Measurements from ENCODE around the gene KIRREL1. TPM values are rescaled to one million over a fixed set of nuclear protein-coding genes. Genes with fewer than 3 reads are reported as not detected.

Gene KIRREL1
- total RNA-seq, 1 experiment from 2014 or later = 145 TPM

GRCh38 chr1:158113759-158114127 is 120.3 kb downstream of the KIRREL1 start:
- Histone ChIP-seq H3K36me3 (ENCODE audit: control insufficient read depth, insufficient read depth, low read length) (no peaks in the 10 kb centered on the region), H3K27ac (ENCODE audit: low read length) (no peak overlapping the region), H3K4me3 (ENCODE audit: low read depth in 2 of 2, low read length in 2 of 2) (peak overlapping the region; percentile 24 to 35; a peak in 3 of 4 replicates), H3K4me1 (ENCODE audit: control insufficient read depth, insufficient read depth, low read length) (peaks cover 6% of the 10 kb centered on the region; the same call in 1 of the 2 replicates), H3K9me3 (ENCODE audit: control insufficient read depth, insufficient read depth, low read depth, low read length) (no peaks in the 10 kb centered on the region), H3K27me3 (ENCODE audit: control insufficient read depth, insufficient read depth, low read length) (peaks cover 4% of the 10 kb centered on the region; the same call in 1 of the 2 replicates)
- in situ Hi-C loops (cut with HindIII; ENCODE audit: low pct_unique_long_range_greater_than_20kb, low sequenced_read_pairs) = no loop called here
- BruUV-seq (replicated peaks) = no TSS peak
- TF ChIP-seq TCF7L2 (IDR thresholded peaks at IDR 0.05; ENCODE audit: low read depth, low read length) = no peak
- TF ChIP-seq, protein P1, sequence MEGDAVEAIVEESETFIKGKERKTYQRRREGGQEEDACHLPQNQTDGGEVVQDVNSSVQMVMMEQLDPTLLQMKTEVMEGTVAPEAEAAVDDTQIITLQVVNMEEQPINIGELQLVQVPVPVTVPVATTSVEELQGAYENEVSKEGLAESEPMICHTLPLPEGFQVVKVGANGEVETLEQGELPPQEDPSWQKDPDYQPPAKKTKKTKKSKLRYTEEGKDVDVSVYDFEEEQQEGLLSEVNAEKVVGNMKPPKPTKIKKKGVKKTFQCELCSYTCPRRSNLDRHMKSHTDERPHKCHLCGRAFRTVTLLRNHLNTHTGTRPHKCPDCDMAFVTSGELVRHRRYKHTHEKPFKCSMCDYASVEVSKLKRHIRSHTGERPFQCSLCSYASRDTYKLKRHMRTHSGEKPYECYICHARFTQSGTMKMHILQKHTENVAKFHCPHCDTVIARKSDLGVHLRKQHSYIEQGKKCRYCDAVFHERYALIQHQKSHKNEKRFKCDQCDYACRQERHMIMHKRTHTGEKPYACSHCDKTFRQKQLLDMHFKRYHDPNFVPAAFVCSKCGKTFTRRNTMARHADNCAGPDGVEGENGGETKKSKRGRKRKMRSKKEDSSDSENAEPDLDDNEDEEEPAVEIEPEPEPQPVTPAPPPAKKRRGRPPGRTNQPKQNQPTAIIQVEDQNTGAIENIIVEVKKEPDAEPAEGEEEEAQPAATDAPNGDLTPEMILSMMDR (IDR thresholded peaks at IDR 0.05) = peak; percentile 12; the same call in 1 of the 2 replicates
- TF ChIP-seq, protein P2, sequence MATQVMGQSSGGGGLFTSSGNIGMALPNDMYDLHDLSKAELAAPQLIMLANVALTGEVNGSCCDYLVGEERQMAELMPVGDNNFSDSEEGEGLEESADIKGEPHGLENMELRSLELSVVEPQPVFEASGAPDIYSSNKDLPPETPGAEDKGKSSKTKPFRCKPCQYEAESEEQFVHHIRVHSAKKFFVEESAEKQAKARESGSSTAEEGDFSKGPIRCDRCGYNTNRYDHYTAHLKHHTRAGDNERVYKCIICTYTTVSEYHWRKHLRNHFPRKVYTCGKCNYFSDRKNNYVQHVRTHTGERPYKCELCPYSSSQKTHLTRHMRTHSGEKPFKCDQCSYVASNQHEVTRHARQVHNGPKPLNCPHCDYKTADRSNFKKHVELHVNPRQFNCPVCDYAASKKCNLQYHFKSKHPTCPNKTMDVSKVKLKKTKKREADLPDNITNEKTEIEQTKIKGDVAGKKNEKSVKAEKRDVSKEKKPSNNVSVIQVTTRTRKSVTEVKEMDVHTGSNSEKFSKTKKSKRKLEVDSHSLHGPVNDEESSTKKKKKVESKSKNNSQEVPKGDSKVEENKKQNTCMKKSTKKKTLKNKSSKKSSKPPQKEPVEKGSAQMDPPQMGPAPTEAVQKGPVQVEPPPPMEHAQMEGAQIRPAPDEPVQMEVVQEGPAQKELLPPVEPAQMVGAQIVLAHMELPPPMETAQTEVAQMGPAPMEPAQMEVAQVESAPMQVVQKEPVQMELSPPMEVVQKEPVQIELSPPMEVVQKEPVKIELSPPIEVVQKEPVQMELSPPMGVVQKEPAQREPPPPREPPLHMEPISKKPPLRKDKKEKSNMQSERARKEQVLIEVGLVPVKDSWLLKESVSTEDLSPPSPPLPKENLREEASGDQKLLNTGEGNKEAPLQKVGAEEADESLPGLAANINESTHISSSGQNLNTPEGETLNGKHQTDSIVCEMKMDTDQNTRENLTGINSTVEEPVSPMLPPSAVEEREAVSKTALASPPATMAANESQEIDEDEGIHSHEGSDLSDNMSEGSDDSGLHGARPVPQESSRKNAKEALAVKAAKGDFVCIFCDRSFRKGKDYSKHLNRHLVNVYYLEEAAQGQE (IDR thresholded peaks at IDR 0.05; ENCODE audit: insufficient read depth in 1 of 2, low read depth in 2 of 2, low read length in 1 of 2) = no peak
- no peak for TF ChIP-seq SIN3A (IDR thresholded peaks at IDR 0.05; ENCODE audit: borderline replicate concordance, insufficient read depth, low read depth, low read length)
- TF ChIP-seq POLR2AphosphoS5 (IDR thresholded peaks at IDR 0.05; ENCODE audit: low read depth, low read length) = no peak
- intact Hi-C loops (cut with micrococcal nuclease; ENCODE audit: unreplicated experiment) = no loop called here
- ChIA-PET POLR2A (no interaction called here), CTCF (interaction anchor here (0.6 to 1.1 kb wide), 2 partner anchors 122 to 138 kb away, joined by 3 to 4 read pairs; no protein-coding TSS in a partner anchor)
- DNase-seq (ENCODE audit: low read depth, low spot score) (no peak), ATAC-seq (no peak)

GRCh38 chr1:158115126-158115525 is 121.7 kb downstream of the KIRREL1 start:
- Histone ChIP-seq H3K4me1 (ENCODE audit: control insufficient read depth, insufficient read depth, low read length) (peaks cover 6% of the 10 kb centered on the region; the same call in 1 of the 2 replicates), H3K9me3 (ENCODE audit: control insufficient read depth, insufficient read depth, low read depth, low read length) (no peaks in the 10 kb centered on the region), H3K4me3 (ENCODE audit: low read depth in 2 of 2, low read length in 2 of 2) (no peak overlapping the region), H3K36me3 (ENCODE audit: control insufficient read depth, insufficient read depth, low read length) (no peaks in the 10 kb centered on the region), H3K27ac (ENCODE audit: low read length) (no peak overlapping the region), H3K27me3 (ENCODE audit: control insufficient read depth, insufficient read depth, low read length) (peaks cover 4% of the 10 kb centered on the region; the same call in 1 of the 2 replicates)
- no peak for ATAC-seq
- in situ Hi-C loops (cut with HindIII; ENCODE audit: low pct_unique_long_range_greater_than_20kb, low sequenced_read_pairs) (no loop called here), intact Hi-C loops (cut with micrococcal nuclease; ENCODE audit: unreplicated experiment) (no loop called here)
- BruUV-seq (replicated peaks) = no TSS peak
- ChIA-PET POLR2A (no interaction called here), CTCF (interaction anchor here (0.5 kb wide), 1 partner anchor 155 kb away, joined by 5 read pairs; no protein-coding TSS in a partner anchor)
- DNase-seq (ENCODE audit: low read depth, low spot score) = no peak
- TF ChIP-seq TCF7L2 (IDR thresholded peaks at IDR 0.05; ENCODE audit: low read depth, low read length) = no peak
- TF ChIP-seq, protein P2 (IDR thresholded peaks at IDR 0.05; ENCODE audit: insufficient read depth in 1 of 2, low read depth in 2 of 2, low read length in 1 of 2) = no peak
- no peak for TF ChIP-seq POLR2AphosphoS5 (IDR thresholded peaks at IDR 0.05; ENCODE audit: low read depth, low read length)
- no peak for TF ChIP-seq SIN3A (IDR thresholded peaks at IDR 0.05; ENCODE audit: borderline replicate concordance, insufficient read depth, low read depth, low read length)
- TF ChIP-seq, protein P1 (IDR thresholded peaks at IDR 0.05) = no peak

All from Panc1 (cell line).